Measurements from ENCODE around the gene OVOL1.
"Not testable (repeated sequence)": the region's sequence is repeated elsewhere in the genome, so short reads cannot be mapped to it uniquely, and the experiment has no call there.

Gene OVOL1

DNA sequence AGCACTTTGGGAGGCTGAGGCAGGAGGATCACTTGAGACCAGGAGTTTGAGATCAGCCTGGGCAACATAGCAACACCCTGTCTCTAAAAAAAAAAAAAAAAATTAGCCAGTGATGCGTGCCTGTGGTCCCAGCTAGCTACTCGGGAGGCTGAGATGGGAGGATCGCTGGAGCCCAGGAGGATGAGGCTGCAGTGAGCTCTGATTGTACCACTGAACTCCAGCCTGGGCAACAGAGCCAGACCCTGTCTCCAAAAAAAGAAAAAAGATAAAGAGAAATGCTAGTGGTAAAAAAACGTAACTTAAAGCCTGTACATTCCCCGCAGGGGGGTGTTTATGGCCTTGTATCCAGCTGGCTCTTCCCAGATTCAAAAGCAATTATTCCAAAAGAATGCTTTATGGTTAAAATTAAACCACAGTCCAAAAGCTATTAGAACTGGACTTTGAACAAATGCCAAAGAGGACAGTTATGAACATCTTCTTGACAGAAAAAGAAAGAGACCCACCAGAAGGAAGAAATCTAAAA is 30.5 kb downstream of the OVOL1 start:
- peak; percentile 37 for DNase-seq

DNA sequence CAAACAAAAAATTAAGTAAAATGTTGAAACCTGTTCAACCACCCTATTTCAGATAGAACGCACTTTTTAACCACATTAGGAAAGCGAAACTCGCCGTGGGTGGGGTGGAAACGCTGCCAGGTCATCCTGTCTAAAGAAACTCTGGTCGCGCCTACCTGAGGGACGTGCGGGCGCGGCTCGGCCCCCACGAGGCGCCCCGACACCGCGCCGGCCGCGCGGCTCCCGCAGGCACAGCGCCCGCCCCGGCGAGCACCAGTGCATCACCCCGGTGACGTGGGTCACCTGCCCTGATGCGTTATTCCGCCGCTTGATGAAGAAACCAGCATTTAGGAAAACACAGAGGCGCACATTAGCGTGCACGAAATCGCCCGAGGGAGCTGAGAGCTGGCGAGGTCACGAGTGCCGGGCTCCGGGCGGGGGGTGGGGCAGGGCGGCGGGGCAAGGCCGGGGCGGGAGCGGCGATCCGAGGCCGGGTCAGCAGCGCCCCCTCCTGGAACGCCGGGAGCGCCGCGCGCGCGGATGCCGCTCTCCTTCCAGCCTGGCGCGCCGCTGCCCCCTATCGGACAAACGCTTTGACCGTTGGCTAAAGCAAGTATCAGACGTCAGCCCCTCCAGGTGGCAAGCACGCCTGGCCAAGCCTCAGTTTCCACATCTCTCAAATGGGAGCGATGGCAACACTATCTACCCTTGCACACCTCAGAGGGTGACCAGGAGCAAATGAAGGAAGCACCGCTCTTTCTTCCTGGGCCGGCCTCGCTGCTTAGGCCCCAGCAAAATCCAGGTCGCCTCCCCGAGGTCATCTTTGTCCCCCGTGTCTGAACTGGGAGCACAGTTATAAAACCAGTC is 31.2 kb downstream of the OVOL1 start:
- DNase-seq: peak; percentile 83

DNA sequence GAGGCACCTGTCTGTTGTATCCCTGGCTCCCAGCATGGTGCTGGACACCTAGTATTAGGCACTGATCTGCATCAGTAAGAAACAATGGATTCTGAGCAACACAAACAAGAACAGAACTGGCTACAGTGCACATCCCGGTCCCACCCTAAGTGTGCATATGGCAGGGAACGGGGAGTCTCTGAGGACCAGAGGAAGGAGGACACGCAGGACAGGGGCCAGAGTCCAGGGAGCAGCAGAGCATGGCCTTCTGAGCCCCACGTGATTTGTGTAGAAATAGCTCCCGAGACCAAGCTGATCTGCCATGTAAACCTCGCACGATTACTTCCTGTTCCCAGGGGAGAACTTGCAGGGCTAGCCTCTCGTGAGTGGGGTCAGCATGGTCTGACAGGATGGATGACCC is 34.2 kb downstream of the OVOL1 start:
- no peak for DNase-seq

DNA sequence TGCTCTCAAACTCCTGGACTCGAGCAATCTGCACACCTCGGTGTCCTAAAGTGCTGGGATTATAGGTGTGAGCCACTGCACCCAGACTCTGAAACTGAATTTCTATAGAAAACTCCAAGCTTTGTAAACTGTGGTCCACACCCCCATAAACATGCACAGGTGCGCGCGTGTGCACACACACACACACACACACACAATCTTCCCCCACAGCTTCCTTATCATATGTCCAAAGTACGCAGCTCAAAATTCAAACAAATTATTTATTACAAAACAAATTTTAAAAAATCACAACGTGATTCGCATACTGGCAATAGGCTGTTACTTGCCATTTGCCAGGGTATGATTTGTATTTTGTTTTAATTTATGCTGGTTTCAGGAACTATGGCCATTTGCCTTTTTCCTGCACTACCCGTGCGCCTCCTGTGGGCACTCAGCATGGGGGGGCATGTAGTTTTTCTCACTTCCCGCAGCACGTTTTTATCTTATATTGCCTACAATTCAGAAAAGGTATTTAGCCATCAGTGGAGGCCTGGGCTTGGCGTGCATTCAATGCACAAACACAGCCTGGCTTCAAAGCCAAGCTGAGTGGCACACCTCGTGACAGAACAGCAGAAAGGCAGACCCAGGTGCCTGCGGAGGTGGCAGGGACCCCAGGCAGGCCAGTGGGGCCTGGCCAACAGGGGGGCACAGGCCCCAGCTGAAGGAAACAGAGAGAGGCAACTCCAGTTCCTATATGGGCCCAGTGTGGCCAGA is 36.1 kb downstream of the OVOL1 start:
- DNase-seq: no peak

DNA sequence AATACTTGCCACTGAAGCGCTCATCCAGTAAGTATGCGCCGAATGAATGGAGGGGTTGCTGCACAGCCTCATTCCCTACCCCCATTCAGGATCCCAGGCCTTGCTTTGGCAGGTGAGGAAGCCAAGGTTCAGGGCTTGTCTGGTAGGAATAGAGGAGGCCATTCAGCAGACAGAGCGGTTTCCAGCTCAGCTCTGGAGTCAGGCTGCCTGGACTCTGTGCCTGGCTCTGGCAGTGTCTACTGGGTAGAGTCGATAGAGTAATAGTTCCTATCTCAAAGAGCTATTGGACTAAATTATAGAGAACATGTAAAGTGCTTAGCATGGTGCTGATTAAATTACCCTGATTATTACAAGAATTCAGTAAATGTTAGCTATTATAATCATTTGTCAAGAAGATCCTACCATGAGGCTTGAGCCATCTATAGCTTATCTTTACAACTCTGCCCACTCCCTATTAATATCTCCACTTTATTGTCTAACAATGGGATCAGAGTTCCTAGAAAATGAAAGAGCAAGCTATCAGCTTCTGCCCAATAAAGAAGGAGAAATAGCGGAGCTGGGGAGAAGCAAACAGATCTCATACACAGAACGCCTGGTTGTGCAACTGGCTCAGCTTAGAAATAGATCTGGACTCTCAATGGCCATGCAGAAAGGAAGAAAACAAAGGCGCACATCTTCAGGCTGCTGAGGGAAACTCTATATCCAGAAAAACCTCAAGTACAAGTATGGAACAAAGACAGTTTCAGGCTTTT is 40.3 kb downstream of the OVOL1 start:
- no peak for DNase-seq

DNA sequence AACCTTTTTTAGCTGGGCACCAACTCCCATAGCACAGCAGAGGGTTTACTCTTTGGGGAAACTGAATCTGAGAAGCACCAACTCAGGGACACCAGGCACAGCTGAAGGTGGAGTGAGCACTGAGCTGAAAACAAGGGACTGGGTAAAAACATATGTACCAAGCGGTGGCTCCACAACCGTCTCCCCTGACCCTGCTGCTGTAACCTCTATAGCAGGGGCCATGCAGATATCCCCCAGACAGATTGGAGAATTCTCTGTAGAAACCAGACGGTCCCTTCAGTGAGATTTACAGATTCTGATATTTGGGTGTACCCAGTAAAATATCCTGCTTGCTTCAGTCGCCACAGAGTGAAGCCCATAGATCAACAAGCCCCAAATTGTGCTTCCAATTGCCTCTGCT is 42.6 kb downstream of the OVOL1 start:
- no peak for DNase-seq

DNA sequence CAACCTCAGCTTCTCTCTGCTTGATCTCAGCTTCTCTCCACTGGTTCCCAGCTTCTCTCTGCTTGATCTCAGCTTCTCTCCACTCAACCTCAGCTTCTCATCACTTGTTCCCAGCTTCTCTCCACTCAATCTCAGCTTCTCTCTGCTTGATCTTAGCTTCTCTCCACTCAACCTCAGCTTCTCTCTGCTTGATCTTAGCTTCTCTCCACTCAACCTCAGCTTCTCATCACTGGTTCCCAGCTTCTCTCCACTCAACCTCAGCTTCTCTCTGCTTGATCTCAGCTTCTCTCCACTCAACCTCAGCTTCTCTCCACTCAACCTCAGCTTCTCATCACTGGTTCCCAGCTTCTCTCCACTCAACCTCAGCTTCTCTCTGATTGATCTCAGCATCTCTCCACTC is 45.4 kb downstream of the OVOL1 start:
- not testable (repeated sequence) for DNase-seq

DNA sequence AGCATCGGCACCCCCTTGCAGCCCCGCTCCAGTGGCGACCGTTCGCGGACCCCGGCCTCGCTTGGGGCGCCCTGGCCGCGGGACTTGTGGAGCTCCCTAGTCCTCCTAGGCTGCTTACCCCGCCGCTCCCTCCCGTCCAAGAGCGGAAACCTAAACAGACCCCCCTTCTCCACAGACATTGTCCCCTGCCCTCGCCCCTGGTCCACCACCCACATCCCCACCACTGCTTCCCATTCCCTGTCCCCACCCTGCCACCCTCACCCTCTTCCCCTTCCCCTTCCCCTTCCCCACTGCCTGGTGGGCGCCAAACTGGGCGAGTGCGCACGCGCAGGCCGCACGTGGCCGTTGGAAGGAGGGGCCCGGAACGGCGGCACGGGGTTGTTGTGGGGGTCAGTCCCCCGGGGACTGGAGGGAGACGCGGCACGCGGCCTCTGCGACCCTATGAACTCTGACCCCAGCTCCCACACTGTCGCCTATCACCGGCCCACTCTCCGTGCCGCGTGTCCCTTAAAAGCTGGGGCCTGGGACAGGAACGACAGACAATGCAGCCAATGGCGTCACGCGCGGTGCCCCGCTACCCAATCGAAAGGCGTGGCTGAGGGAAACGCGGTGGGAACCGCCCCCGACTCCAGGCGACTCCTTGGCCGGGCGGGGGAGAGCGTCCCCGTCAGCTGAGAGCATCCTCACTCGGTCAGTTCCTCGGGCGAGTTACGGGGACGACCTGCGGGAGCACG is 46.6 kb downstream of the OVOL1 start, which contains the start of gene SNX32:
Gene SNX32, plus strand, starts transcription at position 667 of the 734 bp plus-strand sequence. CDS start 103 bp downstream, outside the sequence.
- DNase-seq: peak; percentile 93

DNA sequence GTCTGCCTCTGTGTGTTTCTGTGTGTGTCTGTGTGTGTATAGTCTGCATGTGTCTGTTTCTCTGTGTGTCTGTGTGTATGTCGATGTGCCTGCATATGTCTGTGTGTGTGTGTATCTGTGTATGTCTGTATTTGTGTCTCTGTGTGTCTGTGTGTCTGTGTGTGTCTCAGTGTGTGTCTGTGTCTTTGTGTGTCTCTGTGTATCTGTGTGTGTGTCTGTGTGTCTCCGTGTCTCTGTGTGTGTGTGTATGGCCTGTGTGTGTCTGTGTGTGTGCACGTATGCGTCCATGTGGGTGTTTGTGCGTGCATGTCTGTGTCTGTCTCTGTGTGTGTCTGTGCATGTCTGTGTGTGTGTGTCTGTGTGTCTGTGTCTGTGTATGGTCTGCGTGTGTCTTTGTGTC is 47.3 kb downstream of the OVOL1 start:
- DNase-seq: no peak

DNA sequence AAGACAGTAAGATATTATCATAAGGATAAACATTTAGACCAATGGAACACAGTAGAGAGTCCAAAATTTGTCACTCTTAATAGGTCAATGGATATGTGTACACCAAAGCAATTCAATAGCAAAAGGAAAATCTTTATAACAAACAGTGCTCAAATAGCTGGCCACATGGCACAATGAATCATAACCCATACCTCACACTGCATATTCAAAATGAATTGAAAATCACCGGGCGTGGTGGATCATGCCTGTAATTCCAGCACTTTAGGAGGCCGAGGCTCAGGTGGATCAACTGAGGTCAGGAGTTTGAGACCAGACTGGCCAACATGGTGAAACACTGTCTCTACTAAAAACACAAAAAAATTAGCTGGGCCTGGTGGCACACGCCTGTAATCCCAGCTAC is 55.3 kb downstream of the OVOL1 start:
- no peak for DNase-seq

DNA sequence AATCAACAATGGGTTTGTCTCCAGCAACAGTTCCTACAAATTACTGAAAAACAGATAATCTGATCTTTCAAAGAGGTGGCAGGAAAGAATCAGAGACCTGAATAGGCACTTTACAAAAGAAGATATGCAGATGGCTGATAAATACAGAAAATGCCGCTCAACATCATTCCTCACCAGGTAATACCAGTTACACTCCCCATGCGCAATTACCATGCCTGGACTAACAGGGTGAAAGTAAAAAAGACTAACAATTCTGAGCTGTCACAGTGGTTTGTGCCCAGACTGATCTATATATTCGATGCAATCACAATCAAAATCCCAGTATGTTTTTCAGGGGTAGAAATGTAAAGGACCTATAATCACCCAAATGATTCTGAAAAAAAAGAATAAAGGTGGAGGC is 56.9 kb downstream of the OVOL1 start:
- no peak for DNase-seq

DNA sequence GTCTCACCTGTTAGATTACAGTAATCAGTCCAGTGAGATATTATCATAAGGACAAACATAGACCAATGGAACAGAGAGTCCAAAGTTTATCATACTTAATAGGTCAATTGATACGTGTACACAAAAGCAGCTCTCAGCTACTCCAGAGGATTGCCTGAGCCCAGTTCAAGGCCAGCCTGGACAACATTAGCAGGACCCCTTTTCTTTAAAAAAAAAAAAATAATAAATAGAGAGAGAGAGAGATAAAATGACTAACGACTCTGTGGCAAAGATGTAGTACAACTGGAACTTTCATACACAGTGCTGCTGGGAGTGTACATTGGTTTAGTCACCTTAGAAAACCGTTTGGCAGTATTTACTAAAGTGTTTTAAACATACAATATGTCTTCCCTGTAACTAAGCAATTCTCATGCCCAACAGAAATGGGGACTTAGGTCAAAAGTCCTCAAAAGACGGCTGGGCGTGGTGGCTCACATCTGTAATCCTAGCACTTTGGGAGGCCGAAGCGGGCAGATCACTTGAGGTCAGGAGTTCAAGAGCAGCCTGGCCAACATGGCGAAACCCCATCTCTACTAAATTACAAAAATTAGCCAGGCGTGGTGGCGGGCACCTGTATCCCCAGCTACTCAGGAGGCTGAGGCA is 57.5 kb downstream of the OVOL1 start:
- DNase-seq: no peak
